ENCODE results near the gene GOLPH3L.
"Not testable (repeated sequence)": the region's sequence is repeated elsewhere in the genome, so short reads cannot be mapped to it uniquely, and the experiment has no call there.

GOLPH3L gene

DNA sequence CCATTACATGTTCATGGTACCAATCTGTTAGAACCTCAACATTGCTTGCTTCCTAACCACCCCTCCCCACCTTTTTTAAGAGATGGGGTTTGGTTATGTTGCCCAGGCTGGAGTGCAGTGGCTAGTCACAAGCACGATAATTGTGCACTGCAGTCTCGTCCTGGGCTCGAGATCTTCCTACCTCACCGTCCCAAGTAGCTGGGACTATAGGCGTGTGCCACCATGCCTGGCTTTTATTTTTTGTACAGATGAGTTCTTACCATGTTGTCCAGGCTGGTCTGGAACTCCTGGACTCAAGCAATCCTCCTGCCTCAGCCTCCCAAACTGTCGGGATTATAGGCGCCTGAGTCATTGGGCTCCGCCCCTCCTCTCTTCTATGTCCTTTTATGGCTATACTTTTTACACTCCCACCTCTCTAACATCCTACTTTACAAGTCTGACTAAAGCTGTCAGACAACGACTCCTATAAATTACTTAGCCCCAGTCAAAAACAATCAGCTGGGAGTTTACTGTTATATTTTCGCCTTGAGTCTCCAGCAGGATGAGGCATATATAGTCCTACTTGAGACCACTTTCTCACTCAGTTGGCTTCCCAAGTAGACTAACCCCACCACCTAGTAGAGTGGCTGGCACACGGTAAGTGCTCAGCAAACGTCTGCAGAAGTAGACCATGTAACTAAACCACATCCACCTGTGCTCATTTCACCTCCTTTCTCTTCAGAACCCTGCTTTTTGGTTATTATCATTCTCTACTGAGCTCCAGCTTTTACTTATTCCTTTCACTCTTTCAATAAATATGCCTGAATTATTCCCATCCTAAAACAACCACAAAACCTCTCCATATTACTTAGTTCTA, 81.4 kb downstream of the GOLPH3L start:
- no peak for DNase-seq (ENCODE audit: low spot score)

- no peak for DNase-seq (ENCODE audit: low spot score)
These were observed 83.7 kb downstream of the GOLPH3L start for GRCh38 chr1:150613061-150613920.

- DNase-seq (ENCODE audit: low spot score) = no peak
These were observed 85.0 kb downstream of the GOLPH3L start for GRCh38 chr1:150612014-150612345.

- no peak for DNase-seq (ENCODE audit: low spot score)
These were observed 86.4 kb downstream of the GOLPH3L start for GRCh38 chr1:150610576-150610975.

GRCh38 chr1:150609732-150610131, 87.2 kb downstream of the GOLPH3L start:
- no peak for DNase-seq (ENCODE audit: low spot score)

- DNase-seq (ENCODE audit: low spot score) = no peak
These were observed 90.4 kb downstream of the GOLPH3L start for GRCh38 chr1:150606463-150607142.

- DNase-seq (ENCODE audit: low spot score) = not testable (repeated sequence)
These were observed 91.6 kb downstream of the GOLPH3L start for GRCh38 chr1:150605451-150605731.

- DNase-seq (ENCODE audit: low spot score) = no peak
These were observed 92.7 kb downstream of the GOLPH3L start for GRCh38 chr1:150604226-150604588.

GRCh38 chr1:150603711-150604110, 93.2 kb downstream of the GOLPH3L start:
- DNase-seq (ENCODE audit: low spot score) = no peak

GRCh38 chr1:150602372-150602771, 94.6 kb downstream of the GOLPH3L start:
- not testable (repeated sequence) for DNase-seq (ENCODE audit: low spot score)

DNA sequence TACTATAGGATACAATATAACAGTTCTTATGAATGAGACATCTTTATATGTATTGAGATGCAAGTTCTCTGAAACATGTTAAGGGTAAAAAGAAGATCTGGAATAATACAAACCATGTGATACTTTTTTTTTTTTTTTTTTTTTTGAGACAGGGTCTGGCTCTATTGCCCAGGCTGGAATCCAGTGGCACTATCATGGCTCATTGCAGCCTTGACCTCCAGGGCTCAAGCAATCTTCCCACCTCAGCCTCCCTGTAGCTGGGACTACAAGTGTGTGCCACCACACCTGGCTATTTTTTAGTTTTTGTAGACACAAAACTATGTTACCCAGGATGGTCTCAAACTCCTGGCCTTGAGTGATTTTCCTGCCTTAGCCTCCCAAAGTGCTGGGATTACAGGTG, 95.4 kb downstream of the GOLPH3L start:
- no peak for DNase-seq (ENCODE audit: low spot score)

DNA sequence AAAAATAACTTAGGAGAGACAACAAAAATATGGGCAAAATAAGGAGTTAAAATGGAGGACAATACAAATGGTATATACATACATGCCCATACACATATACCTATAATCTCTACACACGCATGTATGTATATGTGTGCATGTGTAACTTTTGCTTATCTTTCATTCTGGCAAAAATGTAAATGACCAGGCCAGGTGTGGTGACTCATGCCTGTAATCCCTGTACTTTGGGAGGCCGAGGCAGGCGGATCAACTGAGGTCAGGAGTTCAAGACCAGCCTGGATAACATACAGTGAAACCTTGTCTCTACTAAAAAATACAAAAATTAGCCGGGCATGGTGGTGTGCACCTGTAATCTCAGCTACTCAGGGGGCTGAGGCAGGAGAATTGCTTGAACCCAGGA, 98.6 kb downstream of the GOLPH3L start:
- not testable (repeated sequence) for DNase-seq (ENCODE audit: low spot score)

- DNase-seq (ENCODE audit: low spot score) = no peak
These were observed 100.0 kb downstream of the GOLPH3L start for GRCh38 chr1:150596976-150597375.

All from iPS-NIHi11 (cell line).